Measurements from ENCODE around the gene SLC38A9.

SLC38A9 gene

GRCh38 chr5:55749387-55749786 is 37.3 kb upstream of the SLC38A9 start:
- Mint-ChIP-seq H3K9me3 (no peaks in the 10 kb centered on the region), H3K36me3 (ENCODE audit: low read depth) (no peaks in the 10 kb centered on the region), H3K4me3 (no peak overlapping the region), H3K4me1 (peaks cover 8% of the 10 kb centered on the region), H3K27ac (no peak overlapping the region), H3K27me3 (ENCODE audit: low read depth, poor library complexity) (peaks cover 5% of the 10 kb centered on the region)
- TF ChIP-seq CTCF (IDR thresholded peaks at IDR 0.05): no peak
- no peak for DNase-seq

- Mint-ChIP-seq H3K4me3 (no peak overlapping the region), H3K4me1 (peaks cover 8% of the 10 kb centered on the region), H3K27me3 (ENCODE audit: low read depth, poor library complexity) (peaks cover 5% of the 10 kb centered on the region), H3K36me3 (ENCODE audit: low read depth) (no peaks in the 10 kb centered on the region), H3K27ac (no peak overlapping the region), H3K9me3 (no peaks in the 10 kb centered on the region)
- TF ChIP-seq CTCF (IDR thresholded peaks at IDR 0.05): no peak
- DNase-seq: no peak
Measured at GRCh38 chr5:55747778-55748318, 35.7 kb upstream of the SLC38A9 start.

GRCh38 chr5:55742778-55743177 is 30.7 kb upstream of the SLC38A9 start:
- Mint-ChIP-seq H3K4me3 (no peak overlapping the region), H3K9me3 (no peaks in the 10 kb centered on the region), H3K4me1 (no peaks in the 10 kb centered on the region), H3K27me3 (ENCODE audit: low read depth, poor library complexity) (no peaks in the 10 kb centered on the region), H3K27ac (no peak overlapping the region), H3K36me3 (ENCODE audit: low read depth) (no peaks in the 10 kb centered on the region)
- no peak for TF ChIP-seq CTCF (IDR thresholded peaks at IDR 0.05)
- no peak for DNase-seq

GRCh38 chr5:55737793-55738192 is 25.7 kb upstream of the SLC38A9 start, which contains the start of gene DDX4:
TSS of gene DDX4 (plus strand) at chr5:55738061. CDS start at chr5:55738964, 903 bp downstream.
- TF ChIP-seq CTCF (IDR thresholded peaks at IDR 0.05): no peak
- DNase-seq: no peak
- no peaks in the 10 kb centered on the region for H3K27me3 Mint-ChIP-seq (ENCODE audit: low read depth, poor library complexity)
- no peaks in the 10 kb centered on the region for H3K36me3 Mint-ChIP-seq (ENCODE audit: low read depth)
- no peak within 1 kb of the TSS for H3K4me3 Mint-ChIP-seq
- H3K9me3 Mint-ChIP-seq: peaks cover 4% of the 10 kb centered on the region
- no peaks in the 10 kb centered on the region for H3K4me1 Mint-ChIP-seq
- no peak within 1 kb of the TSS for H3K27ac Mint-ChIP-seq

GRCh38 chr5:55734658-55735057 is 22.5 kb upstream of the SLC38A9 start:
- no peak for DNase-seq
- H3K27me3 Mint-ChIP-seq (ENCODE audit: low read depth, poor library complexity): no peaks in the 10 kb centered on the region
- H3K36me3 Mint-ChIP-seq (ENCODE audit: low read depth): no peaks in the 10 kb centered on the region
- peaks cover 4% of the 10 kb centered on the region for H3K9me3 Mint-ChIP-seq
- no peak overlapping the region for H3K27ac Mint-ChIP-seq
- no peak overlapping the region for H3K4me3 Mint-ChIP-seq
- no peaks in the 10 kb centered on the region for H3K4me1 Mint-ChIP-seq
- no peak for TF ChIP-seq CTCF (IDR thresholded peaks at IDR 0.05)

GRCh38 chr5:55732585-55732984 is 20.5 kb upstream of the SLC38A9 start:
- TF ChIP-seq CTCF (IDR thresholded peaks at IDR 0.05): no peak
- no peaks in the 10 kb centered on the region for H3K36me3 Mint-ChIP-seq (ENCODE audit: low read depth)
- no peaks in the 10 kb centered on the region for H3K4me1 Mint-ChIP-seq
- DNase-seq: no peak
- no peak overlapping the region for H3K4me3 Mint-ChIP-seq
- no peaks in the 10 kb centered on the region for H3K27me3 Mint-ChIP-seq (ENCODE audit: low read depth, poor library complexity)
- no peak overlapping the region for H3K27ac Mint-ChIP-seq
- H3K9me3 Mint-ChIP-seq: peaks cover 4% of the 10 kb centered on the region

Measured in nephron progenitor cell (in vitro differentiated cells).